ENCODE results near the gene ARSD. TPM values are rescaled to one million over a fixed set of nuclear protein-coding genes. Genes with fewer than 3 reads are reported as not detected.

Gene ARSD
- total and polyA plus RNA-seq, 2 of the 8 experiments (the other 6 are each of a cell fraction or from before 2014, with no cell fraction given): 1.8 to 3.2 TPM

GRCh38 chrX:2875136-2875481 is 54.0 kb downstream of the ARSD start:
- Histone ChIP-seq H2BK120ac (replicated peaks; ENCODE audit: low read depth, low read length) (no peak overlapping the region), H3K9me3 (ENCODE audit: insufficient read depth in 2 of 2, low read depth in 1 of 2, low read length in 1 of 2) (no peaks in the 10 kb centered on the region), H3K4ac (replicated peaks; ENCODE audit: insufficient read length, low read depth, low read length) (no peak overlapping the region), H4K8ac (ENCODE audit: extremely low read depth, insufficient read depth, low read length) (no peak overlapping the region), H2BK20ac (ENCODE audit: low read length) (no peak overlapping the region), H2BK12ac (ENCODE audit: low read depth, low read length) (no peak overlapping the region), H3K4me1 (replicated peaks in 1 of 4; ENCODE audit: control insufficient read depth in 3 of 4, insufficient read depth in 4 of 4, low read length in 3 of 4) (no peaks in the 10 kb centered on the region), H3K9ac (replicated peaks in 1 of 4; ENCODE audit: extremely low read depth in 1 of 4, low read depth in 3 of 4, low read length in 3 of 4) (no peak overlapping the region), H2BK15ac (ENCODE audit: low read length) (no peak overlapping the region), H3K56ac (replicated peaks; ENCODE audit: insufficient read length, low read depth, low read length) (no peak overlapping the region), H3K27me3 (replicated peaks in 1 of 4; ENCODE audit: control insufficient read depth in 3 of 4, extremely low read depth in 1 of 4, insufficient read depth in 3 of 4, low read length in 3 of 4) (no peaks in the 10 kb centered on the region), H3K18ac (ENCODE audit: extremely low read depth, low read length) (no peak overlapping the region), H3K23me2 (ENCODE audit: low read depth, low read length) (no peaks in the 10 kb centered on the region), H3K79me1 (ENCODE audit: low read depth, low read length) (no peaks in the 10 kb centered on the region), H4K91ac (replicated peaks; ENCODE audit: insufficient read length, low read length) (no peak overlapping the region), H3K4me2 (ENCODE audit: insufficient read depth in 1 of 2, low read depth in 2 of 2, low read length in 2 of 2) (no peak overlapping the region), H3K23ac (ENCODE audit: insufficient read length) (no peak overlapping the region), H4K20me1 (replicated peaks in 1 of 2; ENCODE audit: control insufficient read depth in 1 of 2, insufficient read depth in 2 of 2, low read length in 2 of 2) (no peaks in the 10 kb centered on the region), H3K36me3 (ENCODE audit: control insufficient read depth in 2 of 4, insufficient read depth in 4 of 4, low read length in 3 of 4) (no peaks in the 10 kb centered on the region; a peak in 2 of 8 replicates), H4K5ac (ENCODE audit: insufficient read length, low read depth, low read length) (no peak overlapping the region), H3K4me3 (ENCODE audit: extremely low read depth in 1 of 4, insufficient read depth in 2 of 4, low read depth in 3 of 4, low read length in 4 of 4) (no peak overlapping the region), H3K27ac (ENCODE audit: low read depth, low read length) (no peak overlapping the region), H3K79me2 (ENCODE audit: control insufficient read depth in 1 of 2, insufficient read depth in 2 of 2, low read length in 2 of 2) (no peaks in the 10 kb centered on the region), H2AK5ac (ENCODE audit: low read depth, low read length) (no peak overlapping the region), H3K14ac (ENCODE audit: insufficient read length) (no peak overlapping the region), H2BK5ac (ENCODE audit: low read depth, low read length) (no peak overlapping the region), H2AFZ (ENCODE audit: low read length) (no peak overlapping the region)
- no peak for DNase-seq (ENCODE audit: low read depth in 1 of 2, low spot score in 2 of 2)
- ChIA-PET POLR2A (ENCODE audit: partially characterized antibody) (interaction anchor here (1.3 kb wide), 1 partner anchor 28 kb away, joined by 3 read pairs; no protein-coding TSS in a partner anchor), CTCF (ENCODE audit: partially characterized antibody) (interaction anchor here (0.9 kb wide), 1 partner anchor 14 kb away, joined by 3 read pairs; no protein-coding TSS in a partner anchor)
- 100% methylated on average over 2 of the region's 3 CpGs; no CpG with 5 or more reads in 1 of the 2 experiments for WGBS, 2 experiments (ENCODE audit: extremely low coverage in 1 of 2, insufficient coverage in 1 of 2, insufficient read length in 1 of 2, insufficient replicate concordance in 2 of 2, low coverage in 1 of 2, low lambda C conversion rate in 2 of 2, missing lambda C conversion rate in 1 of 2)
- no peak for FAIRE-seq
- TF ChIP-seq JUND (IDR thresholded peaks at IDR 0.05; ENCODE audit: low read length) (no peak), SIN3A (conservative IDR thresholded peaks at IDR 0.05 in 1 of 2, IDR thresholded peaks at IDR 0.05 in 1 of 2; ENCODE audit: low read depth in 1 of 2, low read length in 2 of 2) (no peak), CBX5 (IDR thresholded peaks at IDR 0.05; ENCODE audit: low read depth, low read length) (no peak), ASH2L (IDR thresholded peaks at IDR 0.05; ENCODE audit: low read length) (no peak), KDM1A (IDR thresholded peaks at IDR 0.05; ENCODE audit: borderline replicate concordance, low read length) (no peak), MAX (IDR thresholded peaks at IDR 0.05) (no peak), EGR1 (IDR thresholded peaks at IDR 0.05; ENCODE audit: borderline replicate concordance, low read depth, low read length) (no peak), CTCF (IDR thresholded peaks at IDR 0.05; ENCODE audit: control extremely low read depth in 1 of 3, insufficient read depth in 1 of 3, low read depth in 1 of 3, low read length in 3 of 3) (no peak), ZNF274 (IDR thresholded peaks at IDR 0.05; ENCODE audit: borderline replicate concordance, extremely low read depth, low read length) (no peak), TCF12 (IDR thresholded peaks at IDR 0.05; ENCODE audit: low read depth, low read length) (no peak), CHD1 (IDR thresholded peaks at IDR 0.05; ENCODE audit: low read depth, low read length) (no peak), PHF8 (conservative IDR thresholded peaks at IDR 0.05; ENCODE audit: low read depth, low read length) (no peak)
